ENCODE measurements around the gene CPNE4. TPM values are rescaled to one million over a fixed set of nuclear protein-coding genes. Genes with fewer than 3 reads are reported as not detected.
"Not testable (repeated sequence)": the region's sequence is repeated elsewhere in the genome, so short reads cannot be mapped to it uniquely, and the experiment has no call there.

Gene CPNE4
- total RNA-seq, 1 donor from 2014 or later: not detected

DNA sequence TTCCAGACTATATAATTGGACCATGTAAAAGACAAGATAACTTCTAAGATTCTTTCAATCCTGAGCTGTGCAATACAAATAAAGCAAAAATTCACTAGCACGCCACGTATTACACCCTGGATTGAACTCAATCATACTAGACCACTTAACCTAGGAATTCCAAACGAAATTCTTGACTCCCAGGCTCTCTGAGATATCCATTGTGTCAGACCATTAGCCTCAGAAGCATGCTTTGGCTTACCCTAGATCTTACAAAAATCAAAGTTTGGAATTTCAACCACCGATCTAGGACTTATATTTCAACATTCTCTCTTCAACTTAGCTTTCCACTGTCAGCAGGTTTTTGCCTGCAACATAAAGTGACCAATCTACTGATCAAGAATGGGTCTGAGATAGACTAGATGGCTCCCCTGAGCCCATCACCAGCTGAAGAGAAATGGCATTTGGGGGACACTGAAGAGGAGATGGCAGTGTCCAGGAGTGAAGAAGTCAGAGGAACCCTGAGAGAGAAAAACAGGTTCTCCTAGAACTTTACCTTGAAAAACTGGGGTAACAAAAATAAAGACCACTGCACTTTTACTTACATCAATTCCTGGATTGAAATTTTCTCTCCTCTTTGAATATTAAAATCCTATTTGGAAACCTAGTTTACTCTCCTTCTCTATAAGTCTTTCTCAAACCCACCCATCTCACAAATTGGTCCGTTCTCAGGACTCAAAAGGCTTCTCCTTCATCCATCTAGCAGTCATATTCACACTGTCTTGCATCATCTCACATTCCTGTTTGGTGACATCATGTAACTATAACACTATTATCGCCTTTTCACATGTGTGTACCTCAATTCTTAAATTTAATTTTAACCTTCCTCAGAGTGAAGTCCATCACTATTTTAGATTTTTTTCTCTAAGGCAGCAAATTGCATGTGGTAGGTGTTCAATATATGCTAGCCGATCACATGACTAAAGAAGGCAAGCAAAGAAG, 18.5 kb downstream of the CPNE4 start:
- no peak for DNase-seq

DNA sequence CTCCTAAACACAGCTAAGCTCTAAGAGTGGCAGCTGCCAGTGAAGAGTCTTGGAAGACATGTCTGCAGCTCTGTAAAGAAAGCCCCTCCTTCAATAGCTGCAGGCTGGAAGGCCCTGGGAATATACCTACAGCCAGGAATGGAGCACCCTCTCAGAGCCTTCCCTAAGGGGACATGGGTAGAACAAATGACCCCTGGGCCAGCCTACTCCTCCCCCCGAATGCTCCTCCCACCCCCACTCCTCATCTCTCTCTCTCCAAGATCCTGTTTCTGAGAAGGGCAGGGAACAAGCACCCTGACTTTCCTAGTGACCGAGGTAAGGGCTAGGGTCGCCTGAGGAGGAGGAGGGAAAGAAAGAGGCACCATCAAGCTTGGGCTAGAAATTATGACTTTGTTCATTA, 20.7 kb downstream of the CPNE4 start:
- DNase-seq: no peak

DNA sequence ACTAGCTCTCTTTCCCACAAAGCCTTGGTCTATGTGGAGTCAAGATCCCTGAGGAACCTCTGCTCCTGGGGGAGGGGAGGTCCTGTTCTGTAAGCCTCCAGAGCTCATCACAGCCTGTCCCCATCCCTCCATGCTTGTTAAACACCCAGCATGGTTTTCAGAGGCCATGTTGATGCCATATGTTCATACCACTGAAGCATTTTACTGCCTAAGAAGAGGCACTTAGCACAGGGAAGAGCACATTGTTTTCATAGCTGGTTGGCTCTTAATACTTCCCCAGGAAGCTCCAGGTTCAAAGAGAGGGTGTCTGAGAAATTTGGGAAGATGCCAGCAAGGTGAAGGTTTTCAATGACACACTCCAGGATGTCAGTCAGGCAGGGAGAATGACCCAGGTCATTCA, 25.6 kb downstream of the CPNE4 start:
- DNase-seq: no peak

DNA sequence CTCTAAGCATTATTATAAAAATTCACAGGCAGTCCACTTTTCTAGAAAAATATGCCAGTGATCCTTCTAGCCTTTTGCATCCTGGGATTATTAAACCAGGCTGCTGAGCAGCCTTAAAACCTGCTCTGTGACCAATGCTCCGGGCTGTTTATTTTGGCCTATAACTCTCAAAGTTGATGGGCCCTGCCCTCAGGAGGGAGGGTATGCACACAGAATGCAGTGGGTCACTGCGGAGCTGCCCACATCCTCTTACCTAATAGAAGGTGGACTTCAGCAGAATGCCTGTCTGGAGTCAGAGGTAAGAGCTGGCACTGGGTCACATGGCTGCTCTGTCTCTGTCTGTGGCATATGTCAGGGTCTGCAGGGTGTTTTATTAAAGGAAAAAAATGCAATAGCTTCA, 26.0 kb downstream of the CPNE4 start:
- no peak for DNase-seq

DNA sequence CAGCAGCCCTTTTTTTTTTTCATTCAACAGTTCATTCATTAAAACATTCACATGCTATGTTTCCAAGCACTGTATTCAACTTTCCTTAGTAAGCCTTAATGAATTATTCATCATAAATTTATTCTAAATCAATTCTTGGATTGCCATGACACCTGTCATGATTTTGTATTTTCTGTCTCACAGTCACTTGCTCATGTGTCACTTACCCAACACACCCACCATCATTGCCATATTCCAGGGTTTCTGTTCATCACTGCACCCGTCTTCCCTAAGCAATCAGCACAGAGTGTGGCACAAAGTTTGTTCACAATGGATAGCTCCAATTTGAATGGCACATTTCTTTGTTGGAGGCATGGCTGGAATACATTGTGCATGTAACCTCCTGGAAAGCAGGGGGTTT, 27.2 kb downstream of the CPNE4 start:
- DNase-seq: no peak

DNA sequence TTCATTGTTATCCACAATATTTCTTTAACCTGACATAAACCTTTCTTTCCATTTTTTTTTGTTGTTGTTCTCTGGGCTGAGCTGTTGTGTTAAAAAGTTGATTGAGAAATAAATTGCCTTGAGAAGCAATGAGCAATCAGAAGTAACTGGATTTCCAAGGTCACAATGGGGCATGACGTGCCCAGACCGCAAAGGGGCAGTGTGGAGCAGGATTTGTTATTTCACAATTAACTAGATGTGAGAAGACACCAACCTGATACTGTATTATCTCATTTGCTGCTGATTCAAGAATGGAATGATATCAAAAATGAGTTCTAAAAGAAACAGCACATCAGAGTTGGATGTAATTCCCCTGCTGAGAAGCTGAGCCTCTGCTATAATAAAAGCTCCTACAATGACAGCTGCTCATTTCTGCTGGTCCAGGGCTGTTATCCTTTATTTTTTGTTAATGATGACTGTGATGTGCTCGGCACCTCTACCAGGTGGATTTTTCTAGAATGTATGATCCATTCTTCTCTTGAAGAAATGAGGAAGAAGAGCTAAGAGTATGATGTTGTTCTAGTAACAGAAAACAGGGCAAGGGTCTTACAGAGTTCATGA, 28.1 kb downstream of the CPNE4 start:
- peak; percentile 59 for DNase-seq

DNA sequence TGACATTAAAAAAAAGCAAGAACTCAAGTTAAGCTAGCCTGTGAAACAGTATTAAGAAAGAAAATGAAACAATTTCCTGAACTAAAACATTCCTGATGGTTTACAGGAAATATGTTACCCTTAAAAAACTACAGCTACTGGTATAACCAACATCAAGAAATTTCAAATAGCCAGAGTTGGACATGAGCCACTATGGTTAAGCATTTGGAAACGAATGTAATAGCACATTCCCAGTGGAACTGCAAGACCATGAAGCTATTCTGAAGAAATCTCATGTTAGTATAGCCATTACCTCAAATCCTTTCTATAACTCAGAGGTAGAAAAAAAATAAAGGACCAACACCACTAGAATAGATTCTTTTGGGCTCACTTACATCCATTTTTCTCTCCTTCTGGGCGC, 30.2 kb downstream of the CPNE4 start:
- peak; percentile 7 for DNase-seq

DNA sequence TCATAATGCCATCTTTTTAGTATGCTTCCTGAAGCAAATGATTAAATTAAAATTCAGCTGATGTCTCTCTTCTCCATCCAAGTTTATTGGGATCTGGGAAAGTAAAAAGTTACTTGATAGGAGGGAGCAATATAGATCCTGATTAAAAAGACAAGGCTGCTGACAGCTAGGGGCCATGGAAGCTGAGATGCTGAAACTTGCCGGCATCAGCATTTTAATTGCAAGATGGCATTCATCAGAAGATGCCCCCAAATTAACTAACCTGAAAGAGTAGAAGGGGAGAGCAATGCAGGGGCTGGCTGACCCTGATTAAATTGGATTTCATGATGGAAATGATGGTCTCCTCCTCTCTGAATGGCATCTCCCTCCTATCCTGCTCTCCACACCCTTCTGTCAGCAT, 31.1 kb downstream of the CPNE4 start:
- no peak for DNase-seq

DNA sequence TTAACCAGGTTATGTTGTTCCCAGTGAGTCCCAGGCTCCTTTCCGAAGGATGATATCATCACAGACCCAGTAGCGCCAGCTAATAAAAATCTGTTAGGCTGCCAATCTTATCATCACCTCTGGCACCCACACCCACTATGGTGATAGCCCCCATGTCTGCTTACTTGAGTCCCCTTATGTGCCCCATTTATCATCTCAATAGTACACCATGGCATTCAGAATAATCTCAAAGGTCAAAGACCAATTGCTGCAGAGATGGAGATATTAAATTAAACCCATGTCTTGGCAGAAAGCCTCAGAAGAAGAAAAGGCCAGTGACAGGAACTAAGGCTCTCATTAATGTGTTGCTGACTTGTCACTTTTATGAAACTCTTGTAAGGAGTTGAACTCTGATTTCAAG, 32.8 kb downstream of the CPNE4 start:
- DNase-seq: no peak

DNA sequence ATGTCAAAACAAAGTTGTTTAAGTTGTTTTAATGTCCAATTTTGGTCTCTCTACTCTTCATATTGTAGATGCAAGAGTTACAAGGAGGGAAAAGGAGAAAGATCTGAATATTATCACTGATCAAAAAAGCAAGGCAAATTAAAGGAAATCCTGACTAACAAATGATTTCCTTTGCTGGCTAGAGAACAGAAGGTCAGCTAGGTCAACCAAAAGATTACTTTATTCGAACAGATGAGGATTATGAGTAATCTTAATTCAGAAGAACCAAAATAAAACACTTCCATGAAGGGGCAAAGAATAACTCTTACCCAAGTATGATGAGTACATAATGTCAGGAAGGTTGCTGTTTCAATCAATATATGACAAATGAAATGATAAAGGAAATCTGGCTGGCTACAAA, 33.8 kb downstream of the CPNE4 start:
- DNase-seq: peak; percentile 17

DNA sequence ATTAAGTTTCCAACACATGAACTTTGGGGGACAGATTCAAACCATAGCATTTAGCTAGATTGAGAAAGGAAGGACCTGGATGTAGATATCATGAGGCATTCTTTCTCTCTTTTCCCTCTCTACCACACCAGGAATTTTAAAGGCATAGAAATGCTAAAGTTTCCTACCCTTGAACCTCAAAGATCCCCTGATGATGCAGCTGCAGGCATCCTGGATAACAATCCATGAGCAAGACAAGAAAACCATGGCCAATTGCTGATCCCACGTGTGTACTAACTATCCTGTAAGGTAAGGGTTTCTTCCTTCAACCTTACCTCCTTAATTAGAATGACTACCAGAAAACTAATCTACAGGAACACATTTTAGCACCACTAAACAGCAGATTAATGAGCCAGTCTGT, 36.8 kb downstream of the CPNE4 start:
- DNase-seq: no peak

DNA sequence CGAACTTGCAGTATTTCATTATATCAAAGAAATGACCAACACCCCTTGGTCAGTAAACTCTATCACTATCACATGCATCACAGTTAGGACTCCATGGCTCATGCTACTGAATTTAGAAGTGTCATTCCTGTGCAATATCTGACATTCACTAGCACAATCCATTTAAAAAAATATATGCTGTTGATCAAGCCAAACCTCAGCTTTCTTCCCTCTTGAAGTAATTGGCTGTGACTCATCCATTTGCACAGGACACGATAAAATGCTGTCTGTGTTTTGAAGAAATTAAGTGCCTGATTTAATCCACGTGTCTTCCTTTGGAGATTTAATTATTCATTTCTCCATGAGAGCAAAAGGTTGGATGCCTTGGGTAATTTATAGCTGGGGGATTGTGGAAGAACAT, 38.9 kb downstream of the CPNE4 start:
- no peak for DNase-seq

DNA sequence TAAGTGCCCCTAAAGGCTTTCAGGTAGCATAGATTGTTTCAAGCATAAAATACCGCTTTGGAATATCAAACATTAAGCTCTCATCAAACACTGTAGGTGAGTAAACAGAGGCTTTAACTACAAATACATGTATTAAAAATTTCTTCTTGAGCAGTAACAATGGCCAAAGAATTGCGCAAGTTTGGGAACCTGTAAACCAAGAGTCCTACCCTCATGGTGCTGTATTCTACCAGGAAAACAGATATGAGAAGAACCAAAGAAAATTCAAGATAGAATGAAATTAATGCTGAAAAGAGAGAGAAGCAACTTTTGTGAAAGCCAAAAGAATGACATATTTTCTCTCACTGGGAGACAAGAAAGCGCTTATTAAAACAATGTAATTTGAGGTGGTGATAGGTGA, 45.5 kb downstream of the CPNE4 start:
- DNase-seq: no peak

DNA sequence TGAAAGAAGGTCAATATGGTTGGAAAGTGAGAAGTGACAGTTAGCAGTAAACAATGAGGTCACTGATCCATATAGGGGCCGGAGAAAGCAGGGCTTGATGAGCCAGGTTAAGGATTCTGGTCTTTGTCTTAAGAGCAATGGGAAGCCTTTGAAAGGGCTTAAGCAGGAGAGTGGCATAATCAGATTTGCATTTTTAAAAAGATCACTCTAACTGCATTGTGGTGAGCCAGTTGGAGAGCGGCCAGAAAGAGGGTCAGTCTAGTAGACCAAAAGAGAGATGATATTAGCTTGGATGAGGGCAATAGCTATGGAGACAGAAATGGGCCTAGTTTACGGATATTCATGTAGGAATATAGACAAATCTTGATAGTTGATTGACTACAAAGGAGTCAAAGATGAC, 46.6 kb downstream of the CPNE4 start:
- no peak for DNase-seq

DNA sequence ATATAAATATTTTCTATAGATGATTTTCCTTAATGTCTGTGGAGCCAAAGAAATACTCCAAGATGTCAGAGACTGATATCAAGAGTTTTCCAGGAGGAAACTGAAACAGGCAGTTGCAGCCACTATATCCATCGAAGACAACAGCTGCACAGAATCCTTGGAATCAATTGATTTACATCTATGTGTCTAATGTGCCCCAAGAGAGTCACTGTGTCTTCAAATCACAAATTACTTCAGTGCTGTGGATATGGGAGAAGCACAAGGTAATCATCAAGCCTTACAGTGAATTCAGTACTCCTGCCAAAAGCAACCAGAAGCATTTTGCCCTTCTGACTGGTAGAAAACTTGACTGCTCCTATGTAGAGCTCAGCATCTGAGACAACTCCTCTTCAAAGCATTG, 51.1 kb downstream of the CPNE4 start:
- no peak for DNase-seq

DNA sequence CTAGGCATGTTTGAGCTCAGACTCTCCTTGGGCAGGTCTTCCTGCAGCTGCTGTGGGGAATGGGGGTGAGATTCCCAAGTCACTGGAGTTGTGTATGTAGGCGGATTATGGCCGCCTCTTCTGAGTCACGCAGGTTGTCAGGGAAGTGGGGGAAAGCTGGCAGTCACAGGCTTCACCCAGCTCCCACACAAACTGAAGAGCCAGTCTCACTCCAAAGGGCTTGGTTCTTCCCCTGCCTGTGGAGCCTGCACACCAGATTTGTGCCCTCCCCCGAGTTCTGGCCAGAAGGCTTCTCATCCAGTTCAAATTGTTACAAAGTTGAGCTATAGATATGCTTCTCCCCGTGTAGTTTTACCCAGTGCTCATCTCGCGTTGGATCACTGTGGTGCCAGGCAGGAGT, 53.5 kb downstream of the CPNE4 start:
- no peak for DNase-seq

DNA sequence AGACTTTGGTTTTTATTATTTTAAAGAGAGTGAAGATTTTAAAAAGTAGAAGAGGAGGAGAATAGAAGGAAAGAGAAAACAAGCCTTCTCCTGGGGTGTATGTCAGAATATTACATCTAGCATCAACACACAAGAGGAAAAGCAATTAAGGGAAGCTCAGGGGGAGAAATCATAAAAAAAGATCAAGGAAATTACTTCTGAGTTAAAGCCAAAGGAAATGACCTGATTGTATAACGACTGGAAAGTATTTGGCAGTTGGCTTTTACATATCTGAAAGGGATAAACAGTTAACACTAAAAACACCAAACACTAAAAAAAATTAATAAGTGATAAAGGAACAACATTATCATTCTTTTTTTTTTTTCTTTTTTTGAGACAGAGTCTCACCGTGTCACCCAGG, 58.4 kb downstream of the CPNE4 start:
- DNase-seq: no peak

DNA sequence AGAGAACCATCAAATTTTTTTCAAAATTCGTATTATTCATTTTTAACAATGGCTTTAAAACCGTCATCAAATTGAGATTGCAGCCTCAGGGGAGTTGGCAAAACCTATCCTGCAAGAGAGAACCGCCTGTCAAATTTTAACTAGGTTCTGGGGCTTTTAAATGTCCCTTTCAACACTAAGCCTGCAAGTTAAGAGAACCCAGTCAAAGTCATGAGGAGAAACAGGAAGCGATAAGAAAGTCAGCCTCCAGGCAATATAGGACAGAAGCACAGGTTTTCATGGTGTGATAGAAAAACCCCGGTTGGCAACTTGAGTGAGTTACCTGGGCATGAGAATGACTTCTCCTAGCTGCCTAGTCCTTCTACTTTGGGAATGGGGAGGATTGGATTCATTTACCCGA, 59.8 kb downstream of the CPNE4 start:
- DNase-seq: no peak

DNA sequence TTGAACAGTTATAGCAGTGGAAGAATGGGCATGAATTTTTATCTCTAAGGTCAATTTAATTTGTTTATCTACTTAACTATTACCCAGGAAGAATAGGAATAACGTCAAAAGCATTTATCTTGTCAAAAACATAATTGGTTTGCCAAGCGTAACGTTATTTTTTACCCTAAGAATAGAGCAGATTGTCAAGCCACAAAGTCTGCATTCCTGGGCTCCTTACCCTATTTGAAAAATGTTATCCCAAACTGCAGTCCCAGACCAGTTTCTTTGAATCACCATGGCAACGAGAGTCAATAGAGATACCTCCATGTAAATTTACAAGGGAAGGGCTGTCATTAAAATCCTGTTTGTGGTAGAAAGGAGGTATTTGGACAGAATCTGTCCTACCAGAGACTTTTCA, 61.1 kb downstream of the CPNE4 start:
- DNase-seq: no peak

DNA sequence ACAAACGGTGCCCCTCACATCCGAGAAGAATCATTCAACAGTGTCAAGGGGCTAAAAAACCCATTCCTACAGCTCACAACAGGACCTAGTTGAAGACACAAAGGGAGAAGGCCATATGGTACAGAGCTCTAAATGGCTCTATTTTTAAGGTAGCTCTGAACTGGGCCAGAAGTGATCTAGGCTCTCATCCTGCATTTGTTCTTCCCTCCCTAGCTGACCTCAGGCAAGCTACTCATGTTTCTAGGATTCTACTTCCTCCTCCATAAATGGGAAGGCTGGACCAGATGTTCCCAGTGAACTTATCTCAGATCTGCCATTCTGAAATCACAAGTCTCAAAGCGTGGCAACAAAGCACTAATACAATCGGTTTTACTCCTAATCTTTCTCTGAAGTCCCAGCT, 62.3 kb downstream of the CPNE4 start:
- DNase-seq: no peak

DNA sequence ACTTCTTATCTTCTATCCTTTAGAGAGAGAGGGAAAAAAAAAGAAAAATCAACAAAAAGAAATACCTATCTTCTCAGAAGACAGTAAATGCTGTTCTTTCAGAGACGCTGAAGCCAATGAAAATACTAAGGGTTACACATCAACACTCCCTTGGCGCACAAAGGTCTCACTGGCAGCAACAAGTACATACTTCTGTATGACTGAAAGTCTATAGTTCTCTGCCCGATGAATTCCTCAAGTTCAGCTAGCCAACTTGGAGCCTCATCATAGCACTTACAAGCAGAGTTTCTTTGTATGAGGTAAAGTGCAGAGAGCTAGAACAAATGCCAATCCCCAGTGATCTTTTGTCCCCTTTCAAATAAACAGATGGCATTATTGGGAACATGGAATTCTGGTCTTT, 62.7 kb downstream of the CPNE4 start:
- no peak for DNase-seq

DNA sequence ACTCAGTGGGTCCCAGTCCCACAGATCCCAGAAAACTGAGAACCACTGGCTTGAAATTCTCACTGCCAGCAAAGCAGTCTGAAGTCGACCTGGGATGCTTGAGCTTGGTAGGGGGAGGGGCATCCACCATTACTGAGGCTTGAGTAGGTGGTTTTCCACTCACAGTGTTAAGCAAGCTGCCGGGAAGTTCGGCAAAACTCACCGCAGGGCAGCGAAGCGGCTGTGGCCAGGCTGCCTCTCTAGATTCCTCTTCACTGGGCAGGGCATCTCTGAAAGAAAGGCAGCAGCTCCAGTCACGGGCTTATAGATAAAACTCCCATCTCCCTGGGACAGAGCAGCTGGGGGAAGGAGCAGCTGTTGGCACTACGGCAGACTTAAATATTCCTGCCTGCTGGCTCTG, 71.4 kb downstream of the CPNE4 start:
- not testable (repeated sequence) for DNase-seq

DNA sequence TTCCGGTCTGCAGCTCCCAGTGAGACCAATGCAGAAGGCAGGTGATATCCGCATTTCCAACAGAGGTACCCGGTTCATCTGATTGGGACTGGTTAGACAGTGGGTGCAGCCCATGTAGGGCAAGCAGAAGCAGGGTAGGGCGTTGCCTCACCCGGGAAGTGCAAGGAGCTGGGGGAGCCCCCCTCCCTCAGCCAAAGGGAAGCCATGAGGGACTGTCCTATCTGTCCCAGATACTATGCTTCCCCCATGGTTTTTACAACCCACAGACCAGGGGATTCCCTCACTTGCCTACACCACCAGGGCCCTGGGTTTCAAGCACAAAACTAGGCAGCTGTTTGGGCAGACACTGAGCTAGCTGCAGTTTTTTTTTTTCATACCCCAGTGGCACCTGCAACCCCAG, 71.8 kb downstream of the CPNE4 start:
- DNase-seq: no peak

DNA sequence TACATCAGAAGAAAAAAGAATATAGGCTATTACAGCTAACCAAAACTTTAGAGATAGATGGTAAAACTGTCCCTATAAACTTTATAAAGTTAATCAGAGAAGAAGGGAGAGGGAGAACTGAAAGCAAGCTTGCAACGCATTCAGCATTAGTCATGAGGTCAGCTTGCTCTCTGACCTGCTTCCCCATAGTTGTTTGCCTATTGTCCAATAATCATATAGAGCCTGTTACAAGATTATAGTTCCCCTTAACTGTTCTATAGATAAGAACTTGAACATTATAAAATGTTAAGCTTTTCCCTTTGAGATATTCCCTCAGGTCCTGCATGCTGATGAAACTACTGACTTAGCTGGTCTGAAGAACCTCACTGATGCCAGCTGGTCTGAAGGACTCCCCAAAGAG, 74.5 kb downstream of the CPNE4 start:
- DNase-seq: no peak
